Panc1 (cell line): Measurements from ENCODE around the gene NNT.

Experiments used
- CTCF ChIP-seq: fragments of 450-650 bp; IDR thresholded peaks from 2 replicates; pipeline ENCODE4 v1.5.1; 2017; ENCODE audit warnings: mild to moderate bottlenecking
- POLR2AphosphoS5 ChIP-seq: IDR thresholded peaks from 2 replicates; pipeline ENCODE4 v1.6.1; 2012; ENCODE audit warnings: mild to moderate bottlenecking, low read depth, low read length, moderate library complexity
- REST ChIP-seq, 2 experiments: IDR thresholded peaks; 2 replicates each; pipeline ENCODE4 v1.6.1; 2011 to 2012; ENCODE audit warnings: low read depth in 2 of 2, control low read depth in 1 of 2, low read length in 1 of 2, mild to moderate bottlenecking in 1 of 2, moderate library complexity in 1 of 2; ENCODE audit not compliant: insufficient read depth in 1 of 2
- SIN3A ChIP-seq: IDR thresholded peaks from 2 replicates; pipeline ENCODE4 v1.6.1; 2012; ENCODE audit warnings: low read depth, mild to moderate bottlenecking, low read length, moderate library complexity, borderline replicate concordance; ENCODE audit not compliant: insufficient read depth
- TCF7L2 ChIP-seq: IDR thresholded peaks from 2 replicates; pipeline ENCODE4 v1.6.1; 2011; ENCODE audit warnings: mild to moderate bottlenecking, low read depth, low read length, inconsistent platforms

- TF ChIP-seq CTCF (no peak), TCF7L2 (no peak), REST (IDR thresholded peaks at IDR 0.05; ENCODE audit: insufficient read depth in 1 of 2, low read depth in 2 of 2, low read length in 1 of 2) (no peak), POLR2AphosphoS5 (no peak), SIN3A (no peak)
These were observed 46.3 kb downstream of the NNT start for GRCh38 chr5:43649256-43649655.
